B cell (primary cell): ENCODE measurements around the gene PCDH10. TPM values are rescaled to one million over a fixed set of nuclear protein-coding genes. Genes with fewer than 3 reads are reported as not detected.

ENCODE experiments used
- ATAC-seq: fragments of 200-7000 bp; cut with Tn5 transposase; one replicate; pipeline ENCODE4 v1.10.0; 2021; ENCODE audit warnings: low read depth, mild to moderate bottlenecking, moderate number of reproducible peaks, moderate library complexity
- CTCF ChIA-PET: fragments of 350-600 bp; sonication (Branson Sonifier 250); formaldehyde crosslinking; loops from one replicate; lab custom pipeline; 2021; ENCODE audit warnings: antibody characterized with exemption, inconsistent platforms; lab: Charles Lee
- POLR2A ChIA-PET: fragments of 350-600 bp; sonication (Branson Sonifier 250); formaldehyde crosslinking; loops from one replicate; lab custom pipeline; 2021; ENCODE audit warnings: antibody characterized with exemption; lab: Charles Lee
- DNase-seq: peaks from one replicate; pipeline ENCODE4 v3.0.0; 2013
- H2AFZ ChIP-seq: 2 replicates; pipeline ENCODE4 v1.6.1; 2012; ENCODE audit warnings: mild to moderate bottlenecking, low read depth, low read length; ENCODE audit not compliant: insufficient read depth, poor library complexity, severe bottlenecking
- H3K27ac ChIP-seq, 2 donors: 1 replicate in 1 of 2; 2 replicates in 1 of 2; pipeline ENCODE4 v1.5.1; 2012 to 2013; ENCODE audit warnings: low read length in 2 of 2, mild to moderate bottlenecking in 2 of 2, moderate library complexity in 1 of 2
- H3K27me3 ChIP-seq, 4 experiments: fragments of 200-600 bp in 1 of 4; sonication (generic) in 1 of 4; replicated peaks in 1 of 4; 1 replicate in 2 of 4; 2 replicates in 2 of 4; pipeline versions ENCODE4 v1.6.1 to v1.7.0; 2013 to 2016; ENCODE audit warnings: low read length in 3 of 4, mild to moderate bottlenecking in 2 of 4, mixed read lengths in 1 of 4, moderate library complexity in 1 of 4; ENCODE audit not compliant: insufficient read depth in 4 of 4, control insufficient read depth in 3 of 4; ENCODE audit errors: control extremely low read depth in 1 of 4
- H3K36me3 ChIP-seq, 2 experiments: replicated peaks in 1 of 2; 1 replicate in 1 of 2; 2 replicates in 1 of 2; pipeline versions ENCODE4 v1.6.1 to v1.7.1; 2013; ENCODE audit warnings: low read length in 1 of 2; ENCODE audit not compliant: insufficient read depth in 2 of 2, control insufficient read depth in 1 of 2; ENCODE audit errors: control extremely low read depth in 1 of 2, extremely low read depth in 1 of 2
- H3K4me1 ChIP-seq, 2 donors: fragments of 200-600 bp in 1 of 2; sonication (generic) in 1 of 2; 1 replicate in 1 of 2; 2 replicates in 1 of 2; pipeline versions ENCODE4 v1.5.1 to v1.6.1; 2013 to 2017; ENCODE audit warnings: low read length in 2 of 2; ENCODE audit not compliant: control insufficient read depth in 2 of 2, insufficient read depth in 2 of 2
- H3K4me2 ChIP-seq: replicated peaks from 2 replicates; pipeline ENCODE3; 2012; ENCODE audit warnings: mild to moderate bottlenecking, low read depth, low read length; ENCODE audit not compliant: poor library complexity, severe bottlenecking
- H3K4me3 ChIP-seq, 5 experiments: fragments of 200-600 bp in 1 of 5; sonication (generic) in 1 of 5; 1 replicate in 3 of 5; 2 replicates in 2 of 5; pipeline versions ENCODE4 v1.5.1 to v1.7.0; 2011 to 2016; ENCODE audit warnings: low read length in 4 of 5, mild to moderate bottlenecking in 4 of 5, low read depth in 2 of 5, control low read depth in 1 of 5, moderate library complexity in 1 of 5; ENCODE audit not compliant: insufficient read depth in 1 of 5; ENCODE audit errors: control extremely low read depth in 1 of 5, extremely low read depth in 1 of 5
- H3K79me2 ChIP-seq: fragments of 200-600 bp; sonication (generic); one replicate; pipeline ENCODE4 v1.6.0; 2016; ENCODE audit warnings: low read length; ENCODE audit not compliant: control insufficient read depth, insufficient read depth
- H3K9ac ChIP-seq: fragments of 200-600 bp; sonication (generic); 2 replicates; pipeline ENCODE4 v1.6.1; 2017; ENCODE audit warnings: mild to moderate bottlenecking, low read length, moderate library complexity
- H3K9me3 ChIP-seq, 3 donors: one replicate each; pipeline versions ENCODE4 v1.6.1 to v1.7.1; 2013; ENCODE audit warnings: low read length in 2 of 3; ENCODE audit not compliant: control insufficient read depth in 2 of 3, insufficient read depth in 1 of 3; ENCODE audit errors: control extremely low read depth in 1 of 3
- H4K20me1 ChIP-seq: 2 replicates; pipeline ENCODE4 v1.6.0; 2012; ENCODE audit warnings: mild to moderate bottlenecking, low read length; ENCODE audit not compliant: insufficient read depth, control insufficient read depth, poor library complexity, severe bottlenecking
- H3K27ac Mint-ChIP-seq: one replicate; pipeline ENCODE4 v1.8.0; 2021; ENCODE audit warnings: mixed read lengths
- H3K27me3 Mint-ChIP-seq: one replicate; pipeline ENCODE4 v1.8.0; 2021; ENCODE audit warnings: mixed read lengths
- H3K4me1 Mint-ChIP-seq: one replicate; pipeline ENCODE4 v1.8.0; 2021; ENCODE audit warnings: mixed read lengths
- H3K4me3 Mint-ChIP-seq: one replicate; pipeline ENCODE4 v1.8.0; 2021; ENCODE audit warnings: mixed read lengths
- H3K9me3 Mint-ChIP-seq: one replicate; pipeline ENCODE4 v1.8.0; 2022; ENCODE audit warnings: mixed read lengths; ENCODE audit not compliant: insufficient read depth
- CTCF ChIP-seq: fragments of 200-600 bp; IDR thresholded peaks from one replicate; pipeline ENCODE4 v1.8.0; 2022; ENCODE audit warnings: antibody characterized with exemption, mild to moderate bottlenecking
- EZH2 ChIP-seq: IDR thresholded peaks from 2 replicates; pipeline ENCODE4 v1.6.1; 2012; ENCODE audit warnings: borderline replicate concordance, low read depth, mild to moderate bottlenecking, moderate library complexity, low read length; ENCODE audit not compliant: insufficient read depth, poor library complexity, severe bottlenecking
- WGBS: methylation state at CpG from one replicate; pipeline ENCODE4 v1.1.5; 2013; ENCODE audit warnings: missing lambda C conversion rate; ENCODE audit not compliant: insufficient coverage; 5-methylcytosine and 5-hydroxymethylcytosine counted together
- intact Hi-C: fragments of 100-400 bp; cut with micrococcal nuclease; formaldehyde crosslinking; loops from one replicate; pipeline ENCODE4 v1.10.0; 2022
- polyA plus RNA-seq: library from polyadenylated mRNA; depleted of rRNA; stranded (reverse); fragments of >200 nt; gene quantifications from 2 replicates; pipeline ENCODE4 v1.2.3, GENCODE V29; 2012
- total RNA-seq, 2 donors: library from RNA; stranded (reverse); fragments of 120-200 nt in 1 of 2; gene quantifications; 1 replicate in 1 of 2; 2 replicates in 1 of 2; pipeline versions ENCODE4 v1.2.3 to v1.2.4, GENCODE V29; 2013 to 2022

Gene PCDH10
- total and polyA plus RNA-seq, 2 donors (not counting 1 experiment from before 2014, with no cell fraction given) = not detected

GRCh38 chr4:133186210-133186609, 37.1 kb downstream of the PCDH10 start:
- ChIA-PET CTCF (no interaction called here), POLR2A (no interaction called here)
- H3K9me3 Mint-ChIP-seq = no peaks in the 10 kb centered on the region

GRCh38 chr4:133186845-133187244, 37.8 kb downstream of the PCDH10 start:
- CTCF ChIA-PET = no interaction called here
- TF ChIP-seq EZH2 (no peak), CTCF (no peak)
- no peaks in the 10 kb centered on the region for H3K79me2 ChIP-seq
- H3K27me3 ChIP-seq = no peaks in the 10 kb centered on the region
- no peaks in the 10 kb centered on the region for H3K4me1 Mint-ChIP-seq
- POLR2A ChIA-PET = no interaction called here
- DNase-seq (no peak), ATAC-seq (no peak)
- no peaks in the 10 kb centered on the region for H3K9me3 ChIP-seq
- no peak overlapping the region for H3K27ac ChIP-seq
- no CpG with 5 or more reads among the region's 5 CpGs for WGBS
- no peaks in the 10 kb centered on the region for H3K4me1 ChIP-seq
- intact Hi-C loops = no loop called here
- no peaks in the 10 kb centered on the region for H3K36me3 ChIP-seq
- no peak overlapping the region for H3K9ac ChIP-seq
- no peak overlapping the region for H2AFZ ChIP-seq
- no peak overlapping the region for H3K4me3 ChIP-seq
- H3K27me3 Mint-ChIP-seq = no peaks in the 10 kb centered on the region
- H3K4me3 Mint-ChIP-seq = no peak overlapping the region
- no peak overlapping the region for H3K27ac Mint-ChIP-seq
- H3K4me2 ChIP-seq = no peak overlapping the region
- no peaks in the 10 kb centered on the region for H4K20me1 ChIP-seq
- H3K9me3 Mint-ChIP-seq = no peaks in the 10 kb centered on the region

More at GRCh38 chr4:133186210-133186609, 37.1 kb downstream of the PCDH10 start:
- Histone ChIP-seq H4K20me1 (no peaks in the 10 kb centered on the region), H3K79me2 (no peaks in the 10 kb centered on the region), H3K4me2 (no peak overlapping the region), H3K4me3 (no peak overlapping the region), H3K36me3 (no peaks in the 10 kb centered on the region), H3K27me3 (no peaks in the 10 kb centered on the region), H3K4me1 (no peaks in the 10 kb centered on the region), H2AFZ (no peak overlapping the region), H3K9ac (no peak overlapping the region), H3K27ac (no peak overlapping the region), H3K9me3 (no peaks in the 10 kb centered on the region)
- Mint-ChIP-seq H3K4me1 (no peaks in the 10 kb centered on the region), H3K4me3 (no peak overlapping the region), H3K27me3 (no peaks in the 10 kb centered on the region), H3K27ac (no peak overlapping the region)
- TF ChIP-seq EZH2 (no peak), CTCF (no peak)
- intact Hi-C loops = no loop called here
- DNase-seq = no peak
- ATAC-seq = no peak
